GM12874 (cell line): Measurements from ENCODE around the gene TAF1D.

Experiments
- CTCF ChIP-seq: IDR thresholded peaks from 2 replicates; pipeline ENCODE4 v1.5.1; 2011; ENCODE audit warnings: low read depth, mild to moderate bottlenecking, control low read depth, low read length, moderate library complexity; ENCODE audit not compliant: insufficient read depth

Gene TAF1D

GRCh38 chr11:93735627-93736026, 5.7 kb downstream of the TAF1D start:
- no peak for TF ChIP-seq CTCF

GRCh38 chr11:93734427-93735222, 6.7 kb downstream of the TAF1D start:
- no peak for TF ChIP-seq CTCF

- no peak for TF ChIP-seq CTCF
Observed at GRCh38 chr11:93733474-93733873, 7.8 kb downstream of the TAF1D start.

GRCh38 chr11:93732237-93732892, 8.9 kb downstream of the TAF1D start:
- TF ChIP-seq CTCF: no peak

- no peak for TF ChIP-seq CTCF
Observed at GRCh38 chr11:93730108-93731107, 10.9 kb downstream of the TAF1D start.

- TF ChIP-seq CTCF: no peak
Observed at GRCh38 chr11:93729129-93729616, 12.1 kb downstream of the TAF1D start.

GRCh38 chr11:93728792-93729128, 12.5 kb downstream of the TAF1D start:
- no peak for TF ChIP-seq CTCF
